OCI-LY1 (cell line): ENCODE results near the gene CERS6.

Experiments used
- H2AFZ ChIP-seq: fragments of 200-600 bp; sonication (generic), shearing (Covaris generic); 2 replicates; pipeline ENCODE4 v1.6.0; 2014; ENCODE audit warnings: antibody characterized with exemption, mild to moderate bottlenecking, low read length
- H3F3A ChIP-seq: fragments of 200-600 bp; sonication (generic), shearing (Covaris generic); 2 replicates; pipeline ENCODE4 v1.6.0; 2014; ENCODE audit warnings: mild to moderate bottlenecking, antibody characterized with exemption, low read length, moderate library complexity; ENCODE audit not compliant: insufficient read depth
- H3K27ac ChIP-seq: fragments of 200-600 bp; sonication (generic); 2 replicates; pipeline ENCODE4 v1.5.1; 2014; ENCODE audit warnings: low read length, mixed run types, mild to moderate bottlenecking, low read depth; ENCODE audit not compliant: poor library complexity, severe bottlenecking
- H3K27me3 ChIP-seq: fragments of 200-600 bp; sonication (generic); 2 replicates; pipeline ENCODE4 v1.6.0; 2014; ENCODE audit warnings: antibody characterized with exemption, mild to moderate bottlenecking, low read length, moderate library complexity; ENCODE audit not compliant: insufficient read depth
- H3K36me3 ChIP-seq: fragments of 200-600 bp; sonication (generic); 2 replicates; pipeline ENCODE4 v1.6.1; 2014; ENCODE audit warnings: mild to moderate bottlenecking, antibody characterized with exemption, low read length, moderate library complexity, mixed read lengths; ENCODE audit not compliant: insufficient read depth
- H3K4me1 ChIP-seq: fragments of 200-600 bp; sonication (generic); 2 replicates; pipeline ENCODE4 v1.5.1; 2014; ENCODE audit warnings: mild to moderate bottlenecking, low read length, moderate library complexity; ENCODE audit not compliant: insufficient read depth, severe bottlenecking
- H3K4me2 ChIP-seq: fragments of 200-600 bp; sonication (generic), shearing (Covaris generic); 2 replicates; pipeline ENCODE4 v1.6.1; 2014; ENCODE audit warnings: low read length
- H3K4me3 ChIP-seq: fragments of 200-600 bp; sonication (generic); 2 replicates; pipeline ENCODE4 v1.5.1; 2014; ENCODE audit warnings: low read length, low read depth, mild to moderate bottlenecking, mixed read lengths; ENCODE audit not compliant: poor library complexity, severe bottlenecking
- H3K79me2 ChIP-seq: fragments of 200-600 bp; shearing (Covaris generic); 2 replicates; pipeline ENCODE4 v1.6.1; 2016; ENCODE audit warnings: mixed run types, low read length, mixed read lengths; ENCODE audit not compliant: insufficient read depth
- H3K9ac ChIP-seq: fragments of 200-600 bp; sonication (generic), shearing (Covaris generic); 2 replicates; pipeline ENCODE4 v1.6.1; 2014; ENCODE audit warnings: mild to moderate bottlenecking, low read length, mixed read lengths
- H3K9me2 ChIP-seq: fragments of 200-600 bp; sonication (generic), shearing (Covaris generic); 2 replicates; pipeline ENCODE4 v1.6.1; 2014; ENCODE audit warnings: low read depth, mild to moderate bottlenecking, low read length, mixed read lengths
- H3K9me3 ChIP-seq: fragments of 200-600 bp; shearing (Covaris generic); 2 replicates; pipeline ENCODE4 v1.6.1; 2014; ENCODE audit warnings: low read length, mixed read lengths
- H4K20me1 ChIP-seq: fragments of 200-600 bp; sonication (generic), shearing (Covaris generic); 2 replicates; pipeline ENCODE4 v1.6.0; 2016; ENCODE audit warnings: mild to moderate bottlenecking, low read length; ENCODE audit not compliant: insufficient read depth
- EZH2 ChIP-seq: fragments of 200-600 bp; sonication (generic), shearing (Covaris generic); IDR thresholded peaks from 2 replicates; pipeline ENCODE4 v1.8.0; 2017; ENCODE audit warnings: borderline replicate concordance, mixed run types, mild to moderate bottlenecking, antibody characterized with exemption, low read length, moderate library complexity, mixed read lengths
- TF ChIP-seq, protein P1 (sequence below): fragments of 200-600 bp; sonication (generic), shearing (Covaris generic); IDR thresholded peaks from 2 replicates; pipeline ENCODE4 v1.5.1; 2017; ENCODE audit warnings: mild to moderate bottlenecking, antibody characterized with exemption, low read length, moderate library complexity, mixed read lengths

CERS6 gene

DNA sequence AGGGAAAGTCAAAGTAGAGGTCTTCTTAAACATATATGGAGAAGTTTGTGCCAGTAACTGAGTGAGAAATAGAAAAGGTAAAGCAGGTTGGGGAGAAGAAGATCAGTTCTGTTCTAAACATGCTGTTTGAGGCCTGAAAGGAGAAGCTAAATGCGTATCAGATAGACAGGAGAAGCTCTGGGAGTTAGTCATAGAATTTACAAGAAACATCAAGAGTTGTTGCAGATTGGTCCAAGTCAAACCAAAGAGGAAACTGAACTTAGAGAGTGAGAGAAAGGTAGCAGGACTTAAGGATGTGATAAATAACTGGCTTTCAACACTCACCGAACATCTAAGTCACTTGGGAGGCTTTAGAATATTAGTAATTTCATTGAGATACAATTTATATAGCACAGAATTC is 29.2 kb upstream of the CERS6 start:
- Histone ChIP-seq H3K9ac (no peak overlapping the region), H3K27me3 (no peaks in the 10 kb centered on the region), H3K9me2 (no peaks in the 10 kb centered on the region), H3K9me3 (no peaks in the 10 kb centered on the region), H3K4me2 (no peak overlapping the region), H3K36me3 (no peaks in the 10 kb centered on the region), H3F3A (no peaks in the 10 kb centered on the region), H3K27ac (no peak overlapping the region), H3K4me1 (no peaks in the 10 kb centered on the region), H3K79me2 (no peaks in the 10 kb centered on the region), H4K20me1 (no peaks in the 10 kb centered on the region), H3K4me3 (no peak overlapping the region), H2AFZ (no peak overlapping the region)
- TF ChIP-seq, protein P1, sequence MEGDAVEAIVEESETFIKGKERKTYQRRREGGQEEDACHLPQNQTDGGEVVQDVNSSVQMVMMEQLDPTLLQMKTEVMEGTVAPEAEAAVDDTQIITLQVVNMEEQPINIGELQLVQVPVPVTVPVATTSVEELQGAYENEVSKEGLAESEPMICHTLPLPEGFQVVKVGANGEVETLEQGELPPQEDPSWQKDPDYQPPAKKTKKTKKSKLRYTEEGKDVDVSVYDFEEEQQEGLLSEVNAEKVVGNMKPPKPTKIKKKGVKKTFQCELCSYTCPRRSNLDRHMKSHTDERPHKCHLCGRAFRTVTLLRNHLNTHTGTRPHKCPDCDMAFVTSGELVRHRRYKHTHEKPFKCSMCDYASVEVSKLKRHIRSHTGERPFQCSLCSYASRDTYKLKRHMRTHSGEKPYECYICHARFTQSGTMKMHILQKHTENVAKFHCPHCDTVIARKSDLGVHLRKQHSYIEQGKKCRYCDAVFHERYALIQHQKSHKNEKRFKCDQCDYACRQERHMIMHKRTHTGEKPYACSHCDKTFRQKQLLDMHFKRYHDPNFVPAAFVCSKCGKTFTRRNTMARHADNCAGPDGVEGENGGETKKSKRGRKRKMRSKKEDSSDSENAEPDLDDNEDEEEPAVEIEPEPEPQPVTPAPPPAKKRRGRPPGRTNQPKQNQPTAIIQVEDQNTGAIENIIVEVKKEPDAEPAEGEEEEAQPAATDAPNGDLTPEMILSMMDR = no peak
- no peak for TF ChIP-seq EZH2

DNA sequence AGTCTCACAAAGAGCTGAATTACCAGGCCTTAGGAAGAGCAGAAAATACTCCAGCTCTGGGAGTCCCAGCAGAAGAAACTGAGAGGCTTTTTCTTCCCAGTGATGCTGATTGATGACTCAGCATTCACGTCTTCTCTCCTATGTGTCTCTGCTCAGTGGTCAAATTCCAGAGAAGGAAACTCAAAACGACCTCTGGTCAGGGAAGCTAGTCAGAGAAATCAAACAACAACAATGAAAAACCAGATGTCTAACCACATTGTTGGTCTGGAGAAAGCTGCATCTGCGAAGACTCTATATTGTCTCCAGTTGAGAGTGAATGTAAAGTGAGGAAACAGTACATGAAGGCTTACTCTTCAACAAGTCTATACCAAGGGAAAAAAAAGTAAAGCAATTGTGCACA is 28.6 kb upstream of the CERS6 start:
- H3K36me3 ChIP-seq = no peaks in the 10 kb centered on the region
- H4K20me1 ChIP-seq = no peaks in the 10 kb centered on the region
- no peak overlapping the region for H3K4me2 ChIP-seq
- TF ChIP-seq, protein P1 = no peak
- TF ChIP-seq EZH2 = no peak
- no peak overlapping the region for H3K27ac ChIP-seq
- H3K9ac ChIP-seq = no peak overlapping the region
- no peaks in the 10 kb centered on the region for H3K4me1 ChIP-seq
- no peak overlapping the region for H2AFZ ChIP-seq
- no peaks in the 10 kb centered on the region for H3K79me2 ChIP-seq
- no peaks in the 10 kb centered on the region for H3K27me3 ChIP-seq
- no peaks in the 10 kb centered on the region for H3K9me2 ChIP-seq
- no peaks in the 10 kb centered on the region for H3F3A ChIP-seq
- H3K4me3 ChIP-seq = no peak overlapping the region
- no peaks in the 10 kb centered on the region for H3K9me3 ChIP-seq

DNA sequence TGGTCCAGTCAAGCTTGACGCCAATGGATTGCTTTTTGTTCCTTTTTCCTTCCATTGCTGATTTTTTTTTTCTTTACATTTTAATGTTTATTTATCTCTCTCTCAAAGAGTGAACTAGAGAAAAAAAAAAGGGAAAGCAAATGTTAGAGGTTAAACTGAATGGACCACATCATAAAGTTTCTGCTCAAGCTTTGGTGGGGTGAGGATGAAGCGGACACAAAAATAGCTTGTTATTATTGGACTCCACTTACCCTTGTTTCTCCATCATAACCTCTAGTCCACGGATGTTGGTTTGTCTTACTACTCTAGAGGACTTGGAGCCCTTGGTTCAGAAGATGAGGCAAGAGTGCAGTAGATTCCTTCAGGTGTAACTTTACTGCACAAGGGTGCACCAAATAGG is 27.6 kb upstream of the CERS6 start:
- no peaks in the 10 kb centered on the region for H3K27me3 ChIP-seq
- TF ChIP-seq, protein P1 = no peak
- TF ChIP-seq EZH2 = no peak
- no peaks in the 10 kb centered on the region for H4K20me1 ChIP-seq

More for the DNA sequence above, 27.6 kb upstream of the CERS6 start:
- H3K9me3 ChIP-seq = no peaks in the 10 kb centered on the region
- no peak overlapping the region for H3K9ac ChIP-seq
- H3K4me2 ChIP-seq = no peak overlapping the region
- no peaks in the 10 kb centered on the region for H3K79me2 ChIP-seq
- no peak overlapping the region for H3K4me3 ChIP-seq
- no peaks in the 10 kb centered on the region for H3F3A ChIP-seq
- no peaks in the 10 kb centered on the region for H3K9me2 ChIP-seq
- H3K27ac ChIP-seq = no peak overlapping the region
- no peak overlapping the region for H2AFZ ChIP-seq
- H3K4me1 ChIP-seq = no peaks in the 10 kb centered on the region
- no peaks in the 10 kb centered on the region for H3K36me3 ChIP-seq
